ENCODE results near the gene KCNE2.
"Not testable (repeated sequence)": the region's sequence is repeated elsewhere in the genome, so short reads cannot be mapped to it uniquely, and the experiment has no call there.

DNA sequence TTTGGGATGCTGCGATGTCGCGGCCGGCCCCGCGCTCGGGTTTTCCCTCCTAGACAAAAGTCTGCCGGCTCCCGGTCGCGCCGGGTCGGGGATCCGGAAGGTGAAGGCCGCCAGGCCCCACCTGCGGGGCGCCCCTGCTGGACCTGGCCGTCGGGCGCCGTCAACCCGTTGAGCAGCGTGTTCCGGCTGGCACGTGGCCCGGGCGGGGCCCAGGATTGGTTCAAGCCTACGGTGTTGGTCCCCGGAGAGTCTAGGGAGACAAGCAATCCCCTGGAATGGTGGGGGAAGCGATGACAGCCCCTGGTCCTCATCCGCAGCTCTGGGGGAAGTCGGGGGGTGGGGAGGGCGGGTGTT is 11.8 kb downstream of the KCNE2 start:
- TF ChIP-seq, protein P1, sequence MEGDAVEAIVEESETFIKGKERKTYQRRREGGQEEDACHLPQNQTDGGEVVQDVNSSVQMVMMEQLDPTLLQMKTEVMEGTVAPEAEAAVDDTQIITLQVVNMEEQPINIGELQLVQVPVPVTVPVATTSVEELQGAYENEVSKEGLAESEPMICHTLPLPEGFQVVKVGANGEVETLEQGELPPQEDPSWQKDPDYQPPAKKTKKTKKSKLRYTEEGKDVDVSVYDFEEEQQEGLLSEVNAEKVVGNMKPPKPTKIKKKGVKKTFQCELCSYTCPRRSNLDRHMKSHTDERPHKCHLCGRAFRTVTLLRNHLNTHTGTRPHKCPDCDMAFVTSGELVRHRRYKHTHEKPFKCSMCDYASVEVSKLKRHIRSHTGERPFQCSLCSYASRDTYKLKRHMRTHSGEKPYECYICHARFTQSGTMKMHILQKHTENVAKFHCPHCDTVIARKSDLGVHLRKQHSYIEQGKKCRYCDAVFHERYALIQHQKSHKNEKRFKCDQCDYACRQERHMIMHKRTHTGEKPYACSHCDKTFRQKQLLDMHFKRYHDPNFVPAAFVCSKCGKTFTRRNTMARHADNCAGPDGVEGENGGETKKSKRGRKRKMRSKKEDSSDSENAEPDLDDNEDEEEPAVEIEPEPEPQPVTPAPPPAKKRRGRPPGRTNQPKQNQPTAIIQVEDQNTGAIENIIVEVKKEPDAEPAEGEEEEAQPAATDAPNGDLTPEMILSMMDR (IDR thresholded peaks at IDR 0.05 in 4 of 5, conservative IDR thresholded peaks at IDR 0.05 in 1 of 5): not testable (repeated sequence)
- not testable (repeated sequence) for TF ChIP-seq POLR2A (IDR thresholded peaks at IDR 0.05)
